Neural cell (in vitro differentiated cells): ENCODE measurements around the gene UBAC2. TPM values are rescaled to one million over a fixed set of nuclear protein-coding genes. Genes with fewer than 3 reads are reported as not detected.

Experiments used
- H2AFZ ChIP-seq: fragments of 200-600, 300-800 bp; sonication (generic), shearing (Covaris generic); 2 replicates; pipeline ENCODE4 v1.6.0; 2014; ENCODE audit warnings: low read depth, mild to moderate bottlenecking, antibody characterized with exemption, low read length, moderate library complexity
- H3F3A ChIP-seq: fragments of 200-600 bp; shearing (Covaris generic); 2 replicates; pipeline ENCODE4 v1.6.1; 2016; ENCODE audit warnings: mild to moderate bottlenecking, moderate library complexity, mixed read lengths, antibody characterized with exemption, low read length; ENCODE audit not compliant: insufficient read depth, poor library complexity, severe bottlenecking
- H3K27ac ChIP-seq: fragments of 200-600, 300-800 bp; sonication (generic), shearing (Covaris generic); 2 replicates; pipeline ENCODE4 v1.5.1; 2014; ENCODE audit warnings: mild to moderate bottlenecking, low read length, moderate library complexity
- H3K27me3 ChIP-seq: fragments of 300-800, 200-600 bp; sonication (generic), shearing (Covaris generic); 2 replicates; pipeline ENCODE4 v1.6.0; 2014; ENCODE audit warnings: mild to moderate bottlenecking, low read depth, low read length, moderate library complexity; ENCODE audit not compliant: insufficient read depth
- H3K36me3 ChIP-seq: fragments of 300-800, 200-600 bp; sonication (generic), shearing (Covaris generic); 2 replicates; pipeline ENCODE4 v1.5.1; 2014; ENCODE audit warnings: mild to moderate bottlenecking, antibody characterized with exemption, low read length, moderate library complexity; ENCODE audit not compliant: insufficient read depth
- H3K4me2 ChIP-seq: fragments of 300-800, 200-600 bp; sonication (generic), shearing (Covaris generic); 2 replicates; pipeline ENCODE4 v1.6.0; 2014; ENCODE audit warnings: mild to moderate bottlenecking, low read length
- H3K4me3 ChIP-seq: fragments of 300-800, 200-600 bp; sonication (generic), shearing (Covaris generic); 2 replicates; pipeline ENCODE4 v1.5.1; 2014; ENCODE audit warnings: mild to moderate bottlenecking, low read length, moderate library complexity
- H3K79me2 ChIP-seq: fragments of 200-600 bp; shearing (Covaris generic); replicated peaks from 2 replicates; pipeline ENCODE4 v1.6.0; 2014; ENCODE audit warnings: mild to moderate bottlenecking, low read length, moderate library complexity; ENCODE audit not compliant: insufficient read depth
- H3K9ac ChIP-seq: fragments of 300-800, 200-600 bp; sonication (generic), shearing (Covaris generic); 2 replicates; pipeline ENCODE4 v1.6.1; 2016; ENCODE audit warnings: mild to moderate bottlenecking, low read length, mixed read lengths
- H3K9me2 ChIP-seq: fragments of 200-600 bp; shearing (Covaris generic); 2 replicates; pipeline ENCODE4 v1.6.1; 2016; ENCODE audit warnings: mild to moderate bottlenecking, low read length, mixed read lengths; ENCODE audit not compliant: insufficient read depth
- H3K9me3 ChIP-seq: fragments of 200-600, 300-800 bp; sonication (generic), shearing (Covaris generic); 2 replicates; pipeline ENCODE4 v1.6.1; 2016; ENCODE audit warnings: mild to moderate bottlenecking, mixed run types, low read length, moderate library complexity, mixed read lengths
- H4K20me1 ChIP-seq: fragments of 200-600 bp; shearing (Covaris generic); 2 replicates; pipeline ENCODE4 v1.6.1; 2016; ENCODE audit warnings: mild to moderate bottlenecking, mixed run types; ENCODE audit not compliant: insufficient read depth
- CTCF ChIP-seq: fragments of 450-650 bp; IDR thresholded peaks from 2 replicates; pipeline ENCODE4 v1.5.1; 2014; ENCODE audit warnings: antibody characterized with exemption, mild to moderate bottlenecking, moderate library complexity; ENCODE audit not compliant: poor library complexity, severe bottlenecking
- EP300 ChIP-seq: fragments of 450-650 bp; conservative IDR thresholded peaks from 2 replicates; pipeline ENCODE4 v1.6.1; 2014; ENCODE audit warnings: antibody characterized with exemption, mild to moderate bottlenecking, moderate library complexity; ENCODE audit not compliant: poor library complexity, severe bottlenecking
- EZH2 ChIP-seq: fragments of 200-600, 300-800 bp; shearing (Covaris generic), sonication (generic); IDR thresholded peaks from 2 replicates; pipeline ENCODE4 v1.6.1; 2014; ENCODE audit warnings: antibody characterized with exemption, low read length, borderline replicate concordance, mild to moderate bottlenecking; ENCODE audit not compliant: insufficient read depth, poor library complexity, severe bottlenecking
- MXI1 ChIP-seq: fragments of 450-650 bp; conservative IDR thresholded peaks from 2 replicates; pipeline ENCODE4 v1.6.1; 2014; ENCODE audit warnings: antibody characterized with exemption, mild to moderate bottlenecking; ENCODE audit not compliant: poor library complexity, severe bottlenecking
- POLR2AphosphoS5 ChIP-seq: IDR thresholded peaks from 2 replicates; pipeline ENCODE4 v1.6.1; 2012
- RAD21 ChIP-seq: fragments of 450-650 bp; conservative IDR thresholded peaks from 2 replicates; pipeline ENCODE4 v1.6.1; 2014; ENCODE audit warnings: antibody characterized with exemption, mild to moderate bottlenecking, moderate library complexity
- REST ChIP-seq: IDR thresholded peaks from 2 replicates; pipeline ENCODE4 v1.6.1; 2012; ENCODE audit warnings: borderline replicate concordance
- SMC3 ChIP-seq: fragments of 450-650 bp; conservative IDR thresholded peaks from 2 replicates; pipeline ENCODE4 v1.6.1; 2014; ENCODE audit warnings: antibody characterized with exemption, mild to moderate bottlenecking, moderate library complexity; ENCODE audit not compliant: poor library complexity
- TAF1 ChIP-seq: IDR thresholded peaks from 2 replicates; pipeline ENCODE4 v1.6.1; 2012; ENCODE audit warnings: low read depth
- polyA plus RNA-seq: library from polyadenylated mRNA; depleted of rRNA; stranded (reverse); fragments of >200 nt; gene quantifications from 2 replicates; pipeline ENCODE4 v1.2.3, GENCODE V29; 2014

The UBAC2 gene
- polyA plus RNA-seq, 1 donor from 2014 or later = 56.9 TPM

- TF ChIP-seq TAF1 = no peak
- TF ChIP-seq SMC3 = no peak
- no peak for TF ChIP-seq POLR2AphosphoS5
- no peak for TF ChIP-seq MXI1
- no peak for TF ChIP-seq EZH2
- TF ChIP-seq RAD21 = no peak
- TF ChIP-seq CTCF = no peak
- TF ChIP-seq REST = no peak
- TF ChIP-seq EP300 = no peak
- no peak overlapping the region for H2AFZ ChIP-seq
- peaks cover 17% of the 10 kb centered on the region for H3K79me2 ChIP-seq
- peaks cover 2% of the 10 kb centered on the region for H3K9me3 ChIP-seq
- H3K27ac ChIP-seq = no peak overlapping the region
- H4K20me1 ChIP-seq = no peaks in the 10 kb centered on the region
- H3K4me2 ChIP-seq = no peak overlapping the region
- H3F3A ChIP-seq = no peaks in the 10 kb centered on the region
- no peak overlapping the region for H3K9ac ChIP-seq
- no peaks in the 10 kb centered on the region for H3K36me3 ChIP-seq
- no peaks in the 10 kb centered on the region for H3K9me2 ChIP-seq
- H3K27me3 ChIP-seq = no peaks in the 10 kb centered on the region
- no peak overlapping the region for H3K4me3 ChIP-seq
Observed at GRCh38 chr13:99227331-99227900, 26.8 kb downstream of the UBAC2 start.

GRCh38 chr13:99227909-99228688 lies 27.4 kb downstream of the UBAC2 start:
- no peak overlapping the region for H3K9ac ChIP-seq
- TF ChIP-seq REST = no peak
- no peak for TF ChIP-seq RAD21
- no peak for TF ChIP-seq TAF1
- TF ChIP-seq POLR2AphosphoS5 = no peak
- no peak for TF ChIP-seq EP300
- no peaks in the 10 kb centered on the region for H3F3A ChIP-seq
- no peaks in the 10 kb centered on the region for H3K9me2 ChIP-seq
- no peaks in the 10 kb centered on the region for H3K9me3 ChIP-seq
- no peak overlapping the region for H3K27ac ChIP-seq
- H3K4me3 ChIP-seq = no peak overlapping the region
- H3K4me2 ChIP-seq = no peak overlapping the region
- no peak overlapping the region for H2AFZ ChIP-seq
- H3K79me2 ChIP-seq = peaks cover 12% of the 10 kb centered on the region
- no peaks in the 10 kb centered on the region for H3K36me3 ChIP-seq
- no peaks in the 10 kb centered on the region for H3K27me3 ChIP-seq
- no peaks in the 10 kb centered on the region for H4K20me1 ChIP-seq
